HG03432 (cell line): ENCODE measurements around the gene BCAN.

ENCODE experiments used
- ATAC-seq: cut with Tn5 transposase; IDR thresholded peaks from one replicate; pipeline ENCODE4 v1.9.1; 2021; ENCODE audit warnings: mild to moderate bottlenecking, moderate library complexity; ENCODE audit not compliant: unreplicated experiment

Gene BCAN

GRCh38 chr1:156675210-156676113, 33.5 kb downstream of the BCAN start:
- ATAC-seq, result no peak

- no peak for ATAC-seq
Observed at GRCh38 chr1:156676114-156676819, 34.4 kb downstream of the BCAN start.

GRCh38 chr1:156676820-156677615, 35.1 kb downstream of the BCAN start, which contains the start of gene NES:
TSS of gene NES (minus strand) at chr1:156677407. CDS start at chr1:156677264, 143 bp downstream.
- ATAC-seq, result no peak

- no peak for ATAC-seq
Observed at GRCh38 chr1:156677616-156678596, 36.0 kb downstream of the BCAN start.

- no peak for ATAC-seq
Observed at GRCh38 chr1:156680056-156680455, 38.1 kb downstream of the BCAN start.

- no peak for ATAC-seq
Observed at GRCh38 chr1:156681196-156681960, 39.5 kb downstream of the BCAN start.

- ATAC-seq, result no peak
Observed at GRCh38 chr1:156682166-156682890, 40.4 kb downstream of the BCAN start.

- no peak for ATAC-seq
Observed at GRCh38 chr1:156684227-156684782, 42.4 kb downstream of the BCAN start.

GRCh38 chr1:156689035-156689952, 47.4 kb downstream of the BCAN start:
- ATAC-seq, result peak; percentile 64

GRCh38 chr1:156689953-156690674, 48.2 kb downstream of the BCAN start:
- no peak for ATAC-seq

- ATAC-seq, result no peak
Observed at GRCh38 chr1:156690675-156691036, 48.7 kb downstream of the BCAN start.

- no peak for ATAC-seq
Observed at GRCh38 chr1:156691191-156691590, 49.3 kb downstream of the BCAN start.

- ATAC-seq, result no peak
Observed at GRCh38 chr1:156691665-156692440, 49.9 kb downstream of the BCAN start.

- ATAC-seq, result no peak
Observed at GRCh38 chr1:156692441-156692924, 50.6 kb downstream of the BCAN start.

GRCh38 chr1:156692925-156693847, 51.3 kb downstream of the BCAN start:
- ATAC-seq, result no peak
